SH-SY5Y (cell line): Measurements from ENCODE around the gene KRTAP2-4.
"Not testable (repeated sequence)": the region's sequence is repeated elsewhere in the genome, so short reads cannot be mapped to it uniquely, and the experiment has no call there.

Experiments
- GATA2 ChIP-seq: IDR thresholded peaks from 2 replicates; pipeline ENCODE4 v1.6.1; 2011; ENCODE audit warnings: mild to moderate bottlenecking, low read depth, low read length
- GATA3 ChIP-seq: IDR thresholded peaks from 2 replicates; pipeline ENCODE4 v1.6.1; 2011; ENCODE audit warnings: low read depth, mild to moderate bottlenecking, low read length, moderate library complexity

KRTAP2-4 gene

GRCh38 chr17:41046735-41047465, 18.8 kb downstream of the KRTAP2-4 start, which contains the start of gene KRTAP2-1:
TSS of gene KRTAP2-1 (minus strand) at chr17:41047316. CDS start at chr17:41047267, 49 bp downstream.
- not testable (repeated sequence) for TF ChIP-seq GATA3, GATA2

GRCh38 chr17:41042953-41043352, 22.7 kb downstream of the KRTAP2-4 start:
- TF ChIP-seq GATA3 = no peak
- TF ChIP-seq GATA2 = no peak

- not testable (repeated sequence) for TF ChIP-seq GATA3, GATA2
Measured at GRCh38 chr17:41040783-41041571, 24.7 kb downstream of the KRTAP2-4 start, which contains the start of gene KRTAP1-1. TSS of gene KRTAP1-1 (minus strand) at chr17:41041450. CDS start at chr17:41041397, 53 bp downstream.

GRCh38 chr17:41037853-41038350, 27.8 kb downstream of the KRTAP2-4 start:
- no peak for TF ChIP-seq GATA2
- no peak for TF ChIP-seq GATA3

- not testable (repeated sequence) for TF ChIP-seq GATA3, GATA2
Measured at GRCh38 chr17:41034346-41034935, 31.2 kb downstream of the KRTAP2-4 start, which contains the start of gene KRTAP1-3. TSS of gene KRTAP1-3 (minus strand) at chr17:41034874. CDS start at chr17:41034821, 53 bp downstream.

- TF ChIP-seq GATA3 (no peak), GATA2 (no peak)
Measured at GRCh38 chr17:41029633-41030245, 35.9 kb downstream of the KRTAP2-4 start, which contains the start of gene KRTAP1-4. TSS of gene KRTAP1-4 (minus strand) at chr17:41030195. CDS start at chr17:41030078, 117 bp downstream.

GRCh38 chr17:41026715-41027471, 38.8 kb downstream of the KRTAP2-4 start, which contains the start of gene KRTAP1-5:
TSS of gene KRTAP1-5 (minus strand) at chr17:41027208. CDS start at chr17:41027155, 53 bp downstream.
- TF ChIP-seq GATA2 (no peak), GATA3 (no peak)

- TF ChIP-seq GATA2 (no peak), GATA3 (no peak)
Measured at GRCh38 chr17:41024697-41025096, 41.0 kb downstream of the KRTAP2-4 start.

GRCh38 chr17:41020336-41020735, 45.3 kb downstream of the KRTAP2-4 start:
- TF ChIP-seq GATA3 = no peak
- no peak for TF ChIP-seq GATA2

GRCh38 chr17:41019415-41019814, 46.3 kb downstream of the KRTAP2-4 start:
- TF ChIP-seq GATA2 = no peak
- no peak for TF ChIP-seq GATA3

GRCh38 chr17:41018541-41018940, 47.1 kb downstream of the KRTAP2-4 start:
- TF ChIP-seq GATA2 (no peak), GATA3 (no peak)

- TF ChIP-seq GATA3 (no peak), GATA2 (no peak)
Measured at GRCh38 chr17:41016578-41017215, 49.0 kb downstream of the KRTAP2-4 start.
